ENCODE measurements around the gene CFAP161.
A peak's percentile ranks its signal among the peaks of the same experiment; 100 is the strongest.

Gene CFAP161

GRCh38 chr15:81105545-81105944 is 28.5 kb upstream of the CFAP161 start:
- no peak for TF ChIP-seq CTCF (IDR thresholded peaks at IDR 0.05; ENCODE audit: low read depth, low read length)
- in situ Hi-C loops (cut with HindIII; ENCODE audit: low sequenced_read_pairs) = no loop called here
- H3K4me3 ChIP-seq (ENCODE audit: low read depth, low read length) = no peak overlapping the region
- DNase-seq (ENCODE audit: low read depth, low spot score) = no peak

GRCh38 chr15:81106560-81106959 is 27.5 kb upstream of the CFAP161 start:
- no peak overlapping the region for H3K4me3 ChIP-seq (ENCODE audit: low read depth, low read length)
- TF ChIP-seq CTCF (IDR thresholded peaks at IDR 0.05; ENCODE audit: low read depth, low read length) = peak; percentile 69
- peak; percentile 76 for DNase-seq (ENCODE audit: low read depth, low spot score)
- in situ Hi-C loops (cut with HindIII; ENCODE audit: low sequenced_read_pairs) = no loop called here

GRCh38 chr15:81107889-81108288 is 26.2 kb upstream of the CFAP161 start:
- no peak for DNase-seq (ENCODE audit: low read depth, low spot score)
- in situ Hi-C loops (cut with HindIII; ENCODE audit: low sequenced_read_pairs) = no loop called here
- no peak overlapping the region for H3K4me3 ChIP-seq (ENCODE audit: low read depth, low read length)
- no peak for TF ChIP-seq CTCF (IDR thresholded peaks at IDR 0.05; ENCODE audit: low read depth, low read length)

GRCh38 chr15:81108427-81108826 is 25.6 kb upstream of the CFAP161 start:
- TF ChIP-seq CTCF (IDR thresholded peaks at IDR 0.05; ENCODE audit: low read depth, low read length) = peak; percentile 62
- in situ Hi-C loops (cut with HindIII; ENCODE audit: low sequenced_read_pairs) = no loop called here
- no peak for DNase-seq (ENCODE audit: low read depth, low spot score)

GRCh38 chr15:81111018-81111417 is 23.1 kb upstream of the CFAP161 start:
- no peak overlapping the region for H3K4me3 ChIP-seq (ENCODE audit: low read depth, low read length)
- in situ Hi-C loops (cut with HindIII; ENCODE audit: low sequenced_read_pairs) = no loop called here
- no peak for DNase-seq (ENCODE audit: low read depth, low spot score)
- TF ChIP-seq CTCF (IDR thresholded peaks at IDR 0.05; ENCODE audit: low read depth, low read length) = no peak

More at GRCh38 chr15:81108427-81108826, 25.6 kb upstream of the CFAP161 start:
- H3K4me3 ChIP-seq (ENCODE audit: low read depth, low read length) = no peak overlapping the region

- in situ Hi-C loops (cut with HindIII; ENCODE audit: low sequenced_read_pairs) = no loop called here
- DNase-seq (ENCODE audit: low read depth, low spot score) = no peak
- no peak for TF ChIP-seq CTCF (IDR thresholded peaks at IDR 0.05; ENCODE audit: low read depth, low read length)
- no peak overlapping the region for H3K4me3 ChIP-seq (ENCODE audit: low read depth, low read length)
Observed at GRCh38 chr15:81111510-81112470, 22.3 kb upstream of the CFAP161 start.

All from astrocyte of the spinal cord (primary cell).